ENCODE measurements around the gene IL21R.

GRCh38 chr16:27383556-27384243 is 18.3 kb upstream of the IL21R start:
- TF ChIP-seq CTCF (IDR thresholded peaks at IDR 0.05), result no peak
- no peak for TF ChIP-seq POLR2A (IDR thresholded peaks at IDR 0.05)
- TF ChIP-seq POLR2AphosphoS5 (IDR thresholded peaks at IDR 0.05), result no peak
- TF ChIP-seq EP300 (IDR thresholded peaks at IDR 0.05), result no peak

Data from suprapubic skin (tissue), 4 donors.